ENCODE results near the gene PDPR.
"Not testable (repeated sequence)": the region's sequence is repeated elsewhere in the genome, so short reads cannot be mapped to it uniquely, and the experiment has no call there.

Gene PDPR

DNA sequence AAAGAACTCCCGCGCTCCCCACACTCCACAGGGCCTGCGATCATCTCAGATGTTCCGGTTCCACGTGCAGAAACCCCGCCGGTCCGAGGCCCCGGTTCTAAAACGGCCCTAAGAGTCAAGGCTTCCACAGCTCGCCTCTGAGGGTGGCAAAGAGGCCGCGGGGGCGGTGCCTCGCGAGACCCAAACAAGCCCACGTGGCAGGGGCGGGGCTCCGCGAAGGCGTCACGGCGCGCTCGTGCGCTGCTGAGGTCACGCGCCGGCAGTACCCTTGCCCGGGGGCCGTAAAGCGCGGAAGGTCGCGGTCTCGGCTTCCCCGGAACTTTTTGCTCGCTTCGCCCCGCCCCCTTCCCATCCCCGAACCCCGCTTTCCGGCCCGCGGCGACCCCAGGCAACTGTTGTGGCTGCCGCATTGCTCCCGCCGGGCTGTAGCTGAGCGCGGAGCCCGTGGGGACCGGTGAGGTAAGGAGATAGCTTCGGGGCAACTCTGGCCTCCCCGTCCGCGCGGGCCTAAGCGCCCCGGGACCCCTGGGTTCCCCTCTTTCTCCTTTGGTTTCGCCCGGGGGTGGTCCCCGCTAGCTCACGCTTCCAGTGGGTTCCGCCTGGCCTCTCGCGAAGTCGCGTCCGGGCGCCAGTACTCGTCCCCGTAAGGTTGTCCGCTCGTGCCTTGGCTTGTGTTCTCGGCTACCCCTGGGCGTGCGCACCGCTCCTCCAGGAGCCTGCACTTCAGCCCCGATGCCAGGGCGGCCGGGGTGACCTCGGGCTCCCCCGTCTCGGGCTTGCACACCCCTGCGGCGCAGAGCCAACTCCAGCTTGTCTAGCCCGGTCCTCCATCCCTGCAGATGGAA is at the start of gene PDPR:
Gene PDPR, plus strand, starts transcription at position 351 of the 845 bp plus-strand sequence. CDS start 6,161 bp downstream, outside the sequence.
- in situ Hi-C loops (cut with MboI; ENCODE audit: low sequenced_read_pairs, unreplicated experiment), result not testable (repeated sequence)
- DNase-seq (ENCODE audit: low spot score), result peak; percentile 85

GRCh38 chr16:70064841-70065370 is 49.2 kb upstream of the PDPR start:
- DNase-seq (ENCODE audit: low spot score), result peak; percentile 21
- in situ Hi-C loops (cut with MboI; ENCODE audit: low sequenced_read_pairs, unreplicated experiment), result not testable (repeated sequence)

GRCh38 chr16:70065376-70065745 is 48.8 kb upstream of the PDPR start:
- in situ Hi-C loops (cut with MboI; ENCODE audit: low sequenced_read_pairs, unreplicated experiment); DNase-seq (ENCODE audit: low spot score): not testable (repeated sequence)

DNA sequence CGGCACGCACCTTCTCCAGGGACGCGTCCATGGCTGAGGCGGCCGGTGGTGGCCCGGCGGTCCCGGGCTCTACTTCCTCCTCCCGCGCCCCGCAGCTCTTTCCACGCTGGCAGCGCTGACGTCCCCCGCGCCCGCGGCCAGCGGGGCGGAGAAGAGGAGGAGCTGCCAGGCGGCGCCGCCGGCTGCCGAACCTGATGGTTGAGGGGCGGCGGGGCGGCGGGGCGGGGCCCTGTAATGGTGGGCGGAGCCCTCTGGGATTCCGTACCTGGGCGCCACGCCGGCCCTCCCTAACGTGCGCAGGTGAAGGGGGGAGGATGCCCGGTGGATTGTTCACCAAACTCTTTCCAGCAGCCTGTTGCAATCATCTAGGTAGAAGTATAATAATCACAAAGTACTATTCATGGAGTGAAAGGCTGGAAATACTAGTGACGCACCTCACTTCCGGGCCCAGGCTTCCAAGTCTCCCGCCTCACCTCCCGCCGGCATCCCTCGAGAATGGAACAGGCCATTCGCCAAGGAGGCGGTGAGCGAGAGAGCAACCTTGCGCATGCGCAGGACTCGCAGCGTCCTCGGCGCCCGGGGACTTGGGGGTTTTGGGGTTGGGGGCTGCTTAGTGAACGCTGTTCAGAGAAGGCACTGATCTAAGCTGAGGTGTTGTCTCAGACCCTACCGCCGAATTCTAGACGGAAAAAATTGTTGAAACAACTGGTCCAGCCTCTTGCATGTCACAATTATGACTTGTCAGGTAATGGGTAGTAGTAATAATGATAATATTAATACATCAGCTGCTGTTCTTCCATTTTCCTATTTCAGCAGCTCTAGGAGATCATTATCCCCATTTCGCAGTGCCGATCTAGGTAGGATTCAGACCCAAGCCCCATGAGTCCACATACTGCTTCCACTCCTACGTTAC is 48.1 kb upstream of the PDPR start:
- in situ Hi-C loops (cut with MboI; ENCODE audit: low sequenced_read_pairs, unreplicated experiment), result not testable (repeated sequence)
- peak; percentile 89 for DNase-seq (ENCODE audit: low spot score)

- DNase-seq (ENCODE audit: low spot score); in situ Hi-C loops (cut with MboI; ENCODE audit: low sequenced_read_pairs, unreplicated experiment): not testable (repeated sequence)
These were observed 47.4 kb upstream of the PDPR start for GRCh38 chr16:70066751-70067150.

DNA sequence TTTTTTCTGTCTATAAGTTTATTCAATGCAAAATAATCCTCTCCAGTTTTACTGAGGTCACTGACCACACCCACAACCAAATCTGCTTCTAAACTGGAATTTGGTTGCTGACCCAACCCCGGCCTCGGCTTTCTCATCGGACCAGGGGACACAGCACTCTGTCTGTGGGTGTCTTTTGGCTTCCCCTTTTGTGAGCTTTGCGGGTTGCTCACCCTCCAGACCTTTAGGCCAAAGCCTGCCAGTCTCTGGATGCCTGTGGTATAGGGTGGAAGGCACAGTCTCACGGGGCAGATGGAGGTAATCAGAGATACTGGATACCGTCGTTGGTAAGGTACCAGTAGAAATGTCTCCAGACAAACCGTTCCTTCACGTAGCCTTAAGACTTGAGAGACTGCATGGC is 35.1 kb upstream of the PDPR start:
- in situ Hi-C loops (cut with MboI; ENCODE audit: low sequenced_read_pairs, unreplicated experiment); DNase-seq (ENCODE audit: low spot score): not testable (repeated sequence)

- in situ Hi-C loops (cut with MboI; ENCODE audit: low sequenced_read_pairs, unreplicated experiment); DNase-seq (ENCODE audit: low spot score): not testable (repeated sequence)
These were observed 32.9 kb upstream of the PDPR start for GRCh38 chr16:70081219-70081618.

GRCh38 chr16:70083931-70084330 is 30.2 kb upstream of the PDPR start:
- in situ Hi-C loops (cut with MboI; ENCODE audit: low sequenced_read_pairs, unreplicated experiment), result not testable (repeated sequence)

DNA sequence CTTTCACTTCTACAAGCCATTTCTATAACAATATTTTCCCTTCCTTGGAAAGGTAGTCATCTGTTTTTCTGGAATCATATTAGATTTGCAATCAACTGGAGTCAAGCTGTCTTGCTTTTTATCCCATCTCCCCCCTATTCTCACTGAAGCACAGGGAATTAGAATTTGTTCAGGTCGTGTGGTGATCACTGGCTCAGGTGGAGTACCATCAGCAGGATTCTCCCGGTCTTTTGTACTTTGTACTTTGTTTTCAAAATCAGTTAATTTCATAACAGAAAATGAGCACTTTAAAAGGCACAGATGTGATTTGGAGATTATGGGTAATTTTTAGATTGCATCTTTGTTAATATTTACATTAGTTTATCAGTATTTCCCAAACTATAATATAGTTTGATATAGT is 26.0 kb upstream of the PDPR start:
- in situ Hi-C loops (cut with MboI; ENCODE audit: low sequenced_read_pairs, unreplicated experiment); DNase-seq (ENCODE audit: low spot score): not testable (repeated sequence)

More at GRCh38 chr16:70083931-70084330, 30.2 kb upstream of the PDPR start:
- not testable (repeated sequence) for DNase-seq (ENCODE audit: low spot score)

GRCh38 chr16:70088877-70089276 is 25.3 kb upstream of the PDPR start:
- in situ Hi-C loops (cut with MboI; ENCODE audit: low sequenced_read_pairs, unreplicated experiment); DNase-seq (ENCODE audit: low spot score): not testable (repeated sequence)

DNA sequence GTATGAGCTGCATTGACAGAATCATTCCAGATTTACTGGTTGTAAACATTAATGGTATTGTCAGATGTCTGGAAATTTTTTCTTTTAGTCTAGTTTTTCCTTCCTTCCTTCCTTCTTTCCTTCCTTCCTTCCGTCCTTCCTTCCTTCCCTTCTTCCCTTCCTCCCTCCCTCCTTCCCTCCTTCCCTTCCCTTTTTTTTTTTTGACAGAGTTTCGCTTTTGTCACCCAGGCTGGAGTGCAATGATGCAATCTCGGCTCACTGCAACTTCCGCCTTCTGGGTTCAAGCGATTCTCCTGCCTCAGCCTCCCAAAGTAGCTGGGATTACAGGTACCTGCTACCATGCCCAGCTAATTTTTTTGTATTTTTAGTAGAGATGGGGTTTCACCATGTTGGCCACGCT is 24.8 kb upstream of the PDPR start:
- in situ Hi-C loops (cut with MboI; ENCODE audit: low sequenced_read_pairs, unreplicated experiment); DNase-seq (ENCODE audit: low spot score): not testable (repeated sequence)

DNA sequence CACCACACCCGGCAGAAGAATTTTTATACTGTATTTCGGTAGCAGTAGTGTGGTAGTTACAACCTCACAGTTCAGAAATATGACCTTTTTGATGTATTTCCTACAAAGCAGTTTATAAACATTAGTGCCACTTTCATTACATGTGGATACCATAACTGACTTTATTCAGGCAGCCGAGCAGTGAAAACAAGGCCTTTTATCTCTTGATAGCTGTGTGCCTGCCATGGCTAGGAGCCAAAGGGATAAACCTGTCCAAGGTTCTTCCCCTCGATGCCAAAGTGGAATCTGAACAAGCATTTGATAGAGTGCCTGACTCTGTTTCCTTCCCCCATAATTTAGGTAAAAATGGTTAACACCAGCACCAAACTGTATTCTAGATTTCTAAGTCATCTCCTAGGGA is 23.0 kb upstream of the PDPR start:
- in situ Hi-C loops (cut with MboI; ENCODE audit: low sequenced_read_pairs, unreplicated experiment); DNase-seq (ENCODE audit: low spot score): not testable (repeated sequence)

- in situ Hi-C loops (cut with MboI; ENCODE audit: low sequenced_read_pairs, unreplicated experiment); DNase-seq (ENCODE audit: low spot score): not testable (repeated sequence)
These were observed 20.0 kb upstream of the PDPR start for GRCh38 chr16:70094096-70094495.

DNA sequence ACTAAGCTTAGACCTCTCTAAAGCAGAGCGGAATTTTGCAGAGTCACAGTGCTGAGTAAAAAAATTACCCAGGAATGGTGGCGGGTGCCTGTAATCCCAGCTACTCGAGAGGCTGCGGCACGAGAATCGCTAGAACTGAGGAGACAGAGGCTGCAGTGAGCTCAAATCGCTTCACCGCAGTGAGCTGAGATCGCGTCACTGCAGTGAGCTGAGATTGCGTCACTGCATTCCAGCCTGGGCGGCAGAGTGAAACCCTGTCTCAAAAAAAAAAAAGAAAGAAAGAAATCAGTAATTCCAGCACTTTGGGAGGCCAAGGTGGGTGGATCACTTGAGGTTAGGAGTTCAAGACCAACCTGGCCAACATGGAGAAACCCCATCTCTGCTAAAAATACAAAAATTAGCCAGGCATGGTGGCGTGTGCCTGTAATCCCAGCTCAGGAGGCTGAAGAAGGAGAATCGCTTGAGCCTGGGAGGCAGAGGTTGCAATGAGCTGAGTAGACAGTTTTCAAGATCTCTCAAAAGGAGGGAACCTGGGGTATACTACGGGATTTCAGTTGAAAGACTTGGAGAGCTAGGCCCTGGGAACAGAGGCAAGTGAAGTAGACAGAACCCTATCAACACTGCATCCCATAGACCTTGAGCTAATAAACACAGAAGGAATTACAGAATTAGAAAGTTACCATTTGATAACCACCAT is 4.4 kb upstream of the PDPR start:
- DNase-seq (ENCODE audit: low spot score); in situ Hi-C loops (cut with MboI; ENCODE audit: low sequenced_read_pairs, unreplicated experiment): not testable (repeated sequence)

DNA sequence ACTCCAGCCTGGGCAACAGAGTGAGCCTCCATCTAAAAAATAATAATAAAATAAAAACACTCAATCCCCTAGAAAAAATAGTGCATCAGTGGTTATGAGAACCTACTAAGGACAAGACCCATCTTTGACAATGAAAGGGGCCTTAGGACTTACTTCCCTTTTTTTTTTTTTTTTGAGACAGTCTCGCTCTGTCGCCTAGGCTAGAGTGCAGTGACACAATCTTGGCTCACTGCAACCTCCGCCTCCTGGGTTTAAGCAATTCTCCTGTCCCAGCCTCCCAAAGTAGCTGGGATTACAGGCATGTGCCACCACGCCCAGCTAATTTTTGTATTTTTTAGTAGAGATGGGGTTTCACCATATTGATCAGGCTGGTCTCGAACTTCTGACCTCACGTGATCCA is 2.0 kb upstream of the PDPR start:
- in situ Hi-C loops (cut with MboI; ENCODE audit: low sequenced_read_pairs, unreplicated experiment); DNase-seq (ENCODE audit: low spot score): not testable (repeated sequence)

GRCh38 chr16:70113599-70113981 is 542 bp upstream of the PDPR start:
- DNase-seq (ENCODE audit: low spot score); in situ Hi-C loops (cut with MboI; ENCODE audit: low sequenced_read_pairs, unreplicated experiment): not testable (repeated sequence)

GRCh38 chr16:70118354-70118753 is 4.2 kb downstream of the PDPR start:
- in situ Hi-C loops (cut with MboI; ENCODE audit: low sequenced_read_pairs, unreplicated experiment), result not testable (repeated sequence)

DNA sequence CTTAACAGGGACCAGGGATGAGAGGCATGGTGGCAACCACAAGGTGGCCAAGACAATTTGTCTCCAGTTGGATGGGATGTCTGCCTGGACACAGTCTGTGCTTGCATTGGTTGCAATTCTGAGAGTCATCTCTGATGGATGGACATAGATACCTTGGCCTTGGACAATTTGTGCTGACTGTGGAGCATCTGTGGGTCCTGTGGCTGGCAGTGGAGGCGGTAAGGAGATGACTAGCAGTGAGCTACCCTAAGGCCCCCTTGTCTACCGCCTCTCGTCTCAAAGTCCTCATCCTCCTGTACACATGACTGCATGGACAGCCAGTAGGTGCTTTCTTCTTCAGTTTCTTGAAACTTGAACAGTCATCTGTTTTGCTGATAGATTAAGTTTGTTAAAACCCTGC is 4.6 kb downstream of the PDPR start:
- DNase-seq (ENCODE audit: low spot score); in situ Hi-C loops (cut with MboI; ENCODE audit: low sequenced_read_pairs, unreplicated experiment): not testable (repeated sequence)

More at GRCh38 chr16:70118354-70118753, 4.2 kb downstream of the PDPR start:
- not testable (repeated sequence) for DNase-seq (ENCODE audit: low spot score)
